RWPE1 (cell line): ENCODE measurements around the gene PSMD13.

Source experiments
- CTCF ChIA-PET: fragments of 350-600 bp; sonication (Branson Sonifier 250); formaldehyde crosslinking; extraction: SDS; loops from one replicate; lab custom pipeline; 2021; lab: Yijun Ruan, JAX
- POLR2A ChIA-PET: fragments of 400-600 bp; formaldehyde crosslinking; extraction: SDS; loops from one replicate; lab custom pipeline; 2020; ENCODE audit warnings: antibody characterized with exemption; ENCODE audit not compliant: low non-redundant PET; lab: Yijun Ruan, JAX
- DNase-seq: peaks from one replicate; pipeline ENCODE4 v3.0.0; 2012; ENCODE audit warnings: low spot score
- H3K27ac ChIP-seq: fragments of 450-650 bp; 2 replicates; pipeline ENCODE4 v1.5.1; 2017
- TF ChIP-seq, protein P1 (sequence below): fragments of 450-650 bp; conservative IDR thresholded peaks from 2 replicates; pipeline ENCODE4 v1.5.1; 2017; ENCODE audit warnings: low read depth, mild to moderate bottlenecking

The PSMD13 gene

DNA sequence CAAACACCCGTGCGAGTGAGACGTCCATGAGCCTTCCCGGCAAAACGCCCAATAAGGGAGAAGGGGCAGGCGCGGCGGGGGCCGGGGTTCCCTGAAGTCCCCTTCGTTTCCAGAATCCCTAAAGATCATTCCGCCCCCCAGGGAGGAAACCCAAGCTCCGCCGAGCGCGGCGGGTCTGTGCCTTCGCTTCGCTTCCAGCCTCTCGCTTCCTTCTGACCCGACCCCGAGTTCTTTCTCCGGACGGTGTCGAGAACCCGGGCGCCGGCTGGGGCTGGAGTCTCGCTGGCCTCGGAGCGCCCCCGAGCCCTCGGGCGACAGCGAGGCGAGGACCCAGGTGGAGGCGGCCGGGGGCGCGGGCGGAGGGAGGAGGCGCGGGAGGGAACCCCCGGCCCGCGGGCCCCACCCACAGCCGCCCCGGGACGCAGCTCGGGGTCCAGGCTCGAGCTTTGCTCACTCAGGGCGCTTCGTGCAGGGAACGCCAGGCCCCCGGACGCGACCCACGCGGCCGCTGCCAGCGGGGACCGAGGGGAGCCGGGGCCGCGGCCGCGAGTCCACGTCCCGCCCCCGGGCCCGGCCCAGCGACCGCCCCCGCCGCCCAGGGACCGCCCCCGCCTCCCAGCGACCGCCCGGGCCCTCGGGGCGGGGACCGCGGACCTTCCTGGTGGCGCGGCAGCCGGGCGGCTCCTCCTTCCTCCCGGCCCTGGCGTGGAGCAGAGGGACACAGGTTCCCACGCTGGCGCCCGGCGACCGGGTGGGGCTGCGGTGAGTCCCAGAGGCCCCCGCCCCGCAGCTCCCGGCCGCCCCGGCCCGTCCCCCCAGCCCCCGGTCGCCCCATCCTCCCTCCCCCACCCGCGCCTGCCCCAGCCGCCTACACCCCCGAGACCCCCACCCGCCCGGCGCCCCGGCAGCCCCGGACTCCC is 52.0 kb downstream of the PSMD13 start, which contains the start of gene PGGHG:
PGGHG (plus strand) TSS at position 649 of the 920 bp plus-strand sequence. CDS start 691 bp downstream, outside the sequence.
- POLR2A ChIA-PET = interaction anchor here (0.5 kb wide), 1 partner anchor 37 kb away, joined by 3 read pairs; no protein-coding TSS in a partner anchor
- TF ChIP-seq, protein P1, sequence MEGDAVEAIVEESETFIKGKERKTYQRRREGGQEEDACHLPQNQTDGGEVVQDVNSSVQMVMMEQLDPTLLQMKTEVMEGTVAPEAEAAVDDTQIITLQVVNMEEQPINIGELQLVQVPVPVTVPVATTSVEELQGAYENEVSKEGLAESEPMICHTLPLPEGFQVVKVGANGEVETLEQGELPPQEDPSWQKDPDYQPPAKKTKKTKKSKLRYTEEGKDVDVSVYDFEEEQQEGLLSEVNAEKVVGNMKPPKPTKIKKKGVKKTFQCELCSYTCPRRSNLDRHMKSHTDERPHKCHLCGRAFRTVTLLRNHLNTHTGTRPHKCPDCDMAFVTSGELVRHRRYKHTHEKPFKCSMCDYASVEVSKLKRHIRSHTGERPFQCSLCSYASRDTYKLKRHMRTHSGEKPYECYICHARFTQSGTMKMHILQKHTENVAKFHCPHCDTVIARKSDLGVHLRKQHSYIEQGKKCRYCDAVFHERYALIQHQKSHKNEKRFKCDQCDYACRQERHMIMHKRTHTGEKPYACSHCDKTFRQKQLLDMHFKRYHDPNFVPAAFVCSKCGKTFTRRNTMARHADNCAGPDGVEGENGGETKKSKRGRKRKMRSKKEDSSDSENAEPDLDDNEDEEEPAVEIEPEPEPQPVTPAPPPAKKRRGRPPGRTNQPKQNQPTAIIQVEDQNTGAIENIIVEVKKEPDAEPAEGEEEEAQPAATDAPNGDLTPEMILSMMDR = no peak
- DNase-seq = peak; percentile 62
- peak within 1 kb of the TSS; percentile 59 for H3K27ac ChIP-seq
- CTCF ChIA-PET = interaction anchor here (1.5 kb wide), 1 partner anchor 38 kb away, joined by 3 read pairs; no protein-coding TSS in a partner anchor

DNA sequence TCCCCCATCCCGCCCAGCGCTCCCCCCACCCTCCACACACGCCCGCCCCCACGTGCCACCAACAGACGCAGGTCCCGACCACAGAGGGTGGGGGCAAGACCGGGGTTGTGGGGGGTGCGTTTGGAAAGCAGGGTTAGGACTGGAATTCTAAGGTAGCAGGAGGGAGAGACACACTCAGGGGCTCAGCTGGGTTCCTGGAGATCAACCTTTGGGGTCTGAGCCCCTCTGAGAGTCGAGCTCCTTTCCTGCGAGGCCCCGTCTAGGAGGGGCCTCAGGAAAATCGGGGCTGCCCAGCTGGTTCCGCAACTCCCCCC is 52.6 kb downstream of the PSMD13 start:
- ChIA-PET POLR2A (no interaction called here), CTCF (interaction anchor here (1.5 kb wide), 1 partner anchor 39 kb away, joined by 3 read pairs; no protein-coding TSS in a partner anchor)
- TF ChIP-seq, protein P1 = no peak
- peak overlapping the region; percentile 59 for H3K27ac ChIP-seq
- no peak for DNase-seq

DNA sequence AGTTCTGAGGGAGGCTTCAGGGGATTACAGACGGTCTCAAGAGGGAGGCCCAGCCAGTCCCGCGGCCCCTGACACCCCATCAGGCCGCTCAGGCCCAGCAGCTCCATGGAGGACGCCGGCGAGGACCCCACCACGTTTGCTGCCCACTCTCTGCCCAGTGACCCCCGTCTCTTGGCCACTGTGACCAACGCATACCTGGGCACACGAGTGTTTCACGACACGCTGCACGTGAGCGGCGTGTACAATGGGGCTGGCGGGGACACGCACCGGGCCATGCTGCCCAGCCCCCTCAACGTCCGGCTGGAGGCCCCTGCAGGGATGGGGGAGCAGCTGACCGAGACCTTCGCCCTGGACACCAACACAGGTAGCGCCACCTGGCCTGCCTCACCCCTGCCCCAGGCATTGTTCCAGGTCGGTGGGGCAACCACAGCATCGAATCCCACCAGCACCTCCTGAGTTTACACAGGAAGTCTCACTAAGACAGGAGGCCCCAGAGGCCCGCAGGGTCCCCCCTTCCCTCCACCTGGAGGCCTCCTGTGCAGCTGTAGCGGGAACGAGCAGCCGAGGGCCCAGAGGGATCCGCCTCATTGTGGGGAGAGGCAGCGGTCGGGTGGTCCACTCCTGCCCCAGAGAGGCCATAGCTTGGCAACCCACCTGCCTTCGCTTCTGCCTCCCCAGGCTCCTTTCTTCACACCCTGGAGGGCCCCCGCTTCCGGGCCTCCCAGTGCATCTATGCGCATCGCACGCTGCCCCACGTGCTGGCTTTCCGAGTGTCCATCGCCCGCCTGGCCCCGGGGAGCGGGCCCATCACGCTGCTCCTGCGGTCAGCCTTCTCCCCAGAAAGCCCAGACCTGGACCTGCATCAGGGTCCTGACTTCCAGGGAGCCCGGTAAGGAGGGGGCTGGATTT is 53.2 kb downstream of the PSMD13 start:
- DNase-seq = no peak
- peak overlapping the region; percentile 59 for H3K27ac ChIP-seq
- TF ChIP-seq, protein P1 = no peak
- POLR2A ChIA-PET = no interaction called here
- CTCF ChIA-PET = interaction anchor here (0.8 to 1.5 kb wide), 3 partner anchors 16 to 413 kb away, joined by 3 to 4 read pairs (median 3); no protein-coding TSS in a partner anchor

DNA sequence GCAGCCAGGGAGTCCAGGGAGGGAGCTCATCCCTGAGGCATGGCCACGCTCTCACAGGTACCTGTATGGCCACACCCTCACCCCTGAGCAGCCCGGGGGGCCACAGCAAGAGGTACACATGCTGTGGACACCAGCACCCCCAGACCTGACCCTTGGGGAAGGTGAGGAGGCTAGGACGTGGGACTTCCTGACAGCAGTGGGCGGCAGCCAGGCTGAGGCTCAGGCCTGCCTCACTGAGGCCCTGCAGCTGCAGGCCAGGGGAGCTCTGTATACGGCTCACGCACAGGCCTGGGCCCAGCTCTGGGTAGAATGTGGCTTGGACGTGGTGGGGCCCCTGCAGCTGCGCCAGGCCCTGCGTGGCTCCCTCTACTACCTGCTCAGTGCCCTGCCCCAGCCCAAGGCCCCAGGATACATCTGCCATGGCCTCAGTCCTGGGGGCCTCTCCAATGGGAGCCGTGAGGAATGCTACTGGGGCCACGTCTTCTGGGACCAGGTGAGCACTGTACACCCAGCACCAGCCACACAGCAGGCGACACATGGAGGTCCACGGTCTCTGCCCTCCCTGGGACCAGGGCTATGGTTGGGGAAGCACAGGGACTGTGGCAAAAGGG is 54.0 kb downstream of the PSMD13 start:
- H3K27ac ChIP-seq = peak overlapping the region; percentile 46
- CTCF ChIA-PET = interaction anchor here (0.8 to 0.9 kb wide), 2 partner anchors 15 to 412 kb away, joined by 3 to 4 read pairs; no protein-coding TSS in a partner anchor
- TF ChIP-seq, protein P1 = no peak
- POLR2A ChIA-PET = no interaction called here
- DNase-seq = no peak

DNA sequence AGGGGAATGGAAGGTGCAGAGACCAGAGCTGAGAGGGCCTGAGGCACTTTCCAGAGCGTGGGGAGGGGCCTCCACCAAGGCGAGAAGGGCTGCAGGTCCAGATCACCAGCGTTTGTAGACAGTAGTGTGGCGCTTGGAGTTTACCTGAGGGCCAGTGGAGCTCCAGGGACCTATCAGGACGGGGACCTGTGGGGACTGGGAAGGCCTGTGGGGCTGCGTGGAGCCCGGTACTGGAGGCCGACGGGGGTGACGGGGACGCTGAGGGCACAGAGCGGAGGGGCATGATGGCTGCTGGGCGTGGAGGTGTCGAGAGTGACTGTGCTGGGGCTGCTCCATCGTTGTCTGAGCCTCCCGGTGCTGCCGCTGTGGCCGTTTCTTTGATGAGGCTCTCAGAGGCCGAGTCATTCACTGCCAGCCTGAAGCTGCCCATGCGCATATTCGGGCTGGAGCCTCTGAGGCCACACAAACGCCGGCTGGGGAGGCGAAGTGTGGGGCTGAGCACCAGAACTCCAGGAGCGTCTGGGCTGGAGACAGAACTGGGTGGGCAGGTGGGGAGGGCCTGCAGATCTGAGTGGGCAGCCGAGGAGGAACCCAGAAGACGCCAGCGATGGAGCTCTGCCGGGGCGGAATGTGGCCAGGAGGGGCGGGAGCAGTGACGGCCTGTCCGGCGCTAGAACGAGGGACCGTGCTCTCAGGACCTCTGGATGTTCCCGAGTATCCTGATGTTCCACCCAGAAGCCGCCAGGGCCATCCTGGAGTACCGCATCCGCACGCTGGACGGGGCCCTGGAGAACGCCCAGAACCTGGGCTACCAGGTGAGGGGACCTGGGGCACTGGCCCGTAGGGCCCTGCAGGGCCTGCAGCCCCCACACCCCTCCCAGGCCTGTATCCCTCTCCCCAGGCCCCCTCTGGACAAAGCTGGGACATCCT is 54.8 kb downstream of the PSMD13 start:
- ChIA-PET CTCF (interaction anchor here (0.6 to 0.8 kb wide), 2 partner anchors 105 to 412 kb away, joined by 3 to 4 read pairs; no protein-coding TSS in a partner anchor), POLR2A (no interaction called here)
- DNase-seq = no peak
- peak overlapping the region; percentile 46 for H3K27ac ChIP-seq
- TF ChIP-seq, protein P1 = no peak
